Heart left ventricle (tissue), 13 donors: ENCODE measurements around the gene SH3RF3.

Experiments used
- CTCF ChIP-seq, 12 donors: fragments of 200-600 bp; sonication (generic) in 4 of 12; IDR thresholded peaks; one replicate each; pipeline versions ENCODE4 v1.5.0 to v1.8.0; 2018 to 2022; ENCODE audit warnings: antibody characterized with exemption in 12 of 12, mild to moderate bottlenecking in 5 of 12
- POLR2A ChIP-seq, 2 donors: fragments of 450-650 bp; IDR thresholded peaks; one replicate each; pipeline ENCODE4 v1.6.1; 2017; ENCODE audit warnings: antibody characterized with exemption in 2 of 2, mild to moderate bottlenecking in 2 of 2, moderate library complexity in 2 of 2
- donor health status: ischemic (EF 13 %, LVEDD 7.1; RV severe dilation, severe dysfunction).
- donor health status: DM: no; HTN: yes; CAD: no.
- donor health status: DM: no; HTN: no; CAD: no.
- donor health status: ischemic (EF 25% LVEDD 6.9; RV normal size, moderate dysfunction).
- donor health status: ischemic (EF 25% LVEDD 5.7; RV mildly dilated, moderate dysfunction).
- donor health status: ischemic (EF 35%, LVEDD 5.7; RV mildly dilated, moderate dysfunction).
- donor health status: nonischemic (EF 11% LVEDD 7.7; RV severe dilation, severe dysfunction).
- donor health status: DM: yes; HTN: yes; CAD: no.
- donor health status: PGD.
- donor health status: ischemic (EF 29% LVEDD 5.4; RV normal size, mild dysfunction).
- donor health status: nonischemic (EF 23%, LVEDD 6.1; RV moderate dilation, normal function).

GRCh38 chr2:109226622-109227021, 97.6 kb downstream of the SH3RF3 start:
- TF ChIP-seq CTCF (IDR thresholded peaks at IDR 0.05) (no peak), POLR2A (IDR thresholded peaks at IDR 0.05) (no peak)
